GM23338 (cell line): ENCODE results near the gene COPS2.
"Not testable (repeated sequence)": the region's sequence is repeated elsewhere in the genome, so short reads cannot be mapped to it uniquely, and the experiment has no call there.

Experiments
- CREB1 ChIP-seq: fragments of 250-450 bp; sonication (Bioruptor Pico); IDR thresholded peaks from 2 replicates; pipeline ENCODE4 v1.5.0; 2020; ENCODE audit warnings: low read depth, mild to moderate bottlenecking, moderate library complexity
- JUNB ChIP-seq: IDR thresholded peaks from one replicate; pipeline ENCODE4 v1.6.1; 2016; ENCODE audit warnings: antibody characterized with exemption; ENCODE audit not compliant: unreplicated experiment
- POLR2AphosphoS5 ChIP-seq: IDR thresholded peaks from 2 replicates; pipeline ENCODE4 v1.6.1; 2016; ENCODE audit warnings: antibody characterized with exemption, low read depth
- TF ChIP-seq, protein P1 (sequence below), 2 experiments: fragments of 200-600 bp in 1 of 2; sonication (generic) in 1 of 2; conservative IDR thresholded peaks; 2 replicates each; pipeline versions ENCODE4 v1.5.1 to v1.6.1; 2016 to 2017; ENCODE audit warnings: antibody characterized with exemption in 2 of 2, low read depth in 2 of 2, mild to moderate bottlenecking in 2 of 2, moderate library complexity in 1 of 2

DNA sequence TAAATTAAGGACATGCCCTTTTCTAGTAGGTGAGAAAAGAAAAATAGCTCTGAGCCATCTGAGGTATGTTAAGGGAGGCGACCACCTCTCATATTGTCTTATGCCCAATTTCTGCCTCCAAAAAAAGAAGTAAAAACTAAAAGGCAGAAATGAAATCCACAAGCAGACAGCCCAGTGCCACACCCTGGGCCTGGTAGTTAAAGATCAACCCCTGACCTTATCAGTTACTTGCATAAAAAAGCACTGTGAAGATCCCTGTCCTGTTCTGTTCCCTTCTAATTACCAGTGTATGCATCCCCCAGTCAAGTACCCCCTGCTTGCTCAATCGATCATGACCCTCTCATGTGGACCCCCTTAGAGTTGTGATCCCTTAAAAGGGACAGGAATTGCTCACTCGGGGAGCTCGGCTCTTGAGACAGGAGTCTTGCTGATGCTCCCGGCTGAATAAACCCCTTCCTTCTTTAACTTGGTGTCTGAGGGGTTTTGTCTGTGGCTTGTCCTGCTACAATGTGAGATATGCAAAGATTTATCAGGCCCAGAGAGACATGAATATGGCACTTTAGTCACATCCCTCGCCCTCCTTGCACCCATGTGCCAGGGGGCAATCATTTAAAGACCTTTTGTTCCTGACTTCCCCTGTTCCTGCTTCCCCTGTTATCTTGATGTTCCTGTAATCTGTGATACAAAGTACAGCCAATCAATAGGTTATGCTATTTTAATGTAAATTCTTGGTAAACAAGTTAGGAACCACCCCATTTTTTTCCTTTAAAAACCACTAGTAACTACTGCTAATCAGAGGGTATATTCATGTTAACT lies 20.4 kb upstream of the COPS2 start:
- TF ChIP-seq, protein P1, sequence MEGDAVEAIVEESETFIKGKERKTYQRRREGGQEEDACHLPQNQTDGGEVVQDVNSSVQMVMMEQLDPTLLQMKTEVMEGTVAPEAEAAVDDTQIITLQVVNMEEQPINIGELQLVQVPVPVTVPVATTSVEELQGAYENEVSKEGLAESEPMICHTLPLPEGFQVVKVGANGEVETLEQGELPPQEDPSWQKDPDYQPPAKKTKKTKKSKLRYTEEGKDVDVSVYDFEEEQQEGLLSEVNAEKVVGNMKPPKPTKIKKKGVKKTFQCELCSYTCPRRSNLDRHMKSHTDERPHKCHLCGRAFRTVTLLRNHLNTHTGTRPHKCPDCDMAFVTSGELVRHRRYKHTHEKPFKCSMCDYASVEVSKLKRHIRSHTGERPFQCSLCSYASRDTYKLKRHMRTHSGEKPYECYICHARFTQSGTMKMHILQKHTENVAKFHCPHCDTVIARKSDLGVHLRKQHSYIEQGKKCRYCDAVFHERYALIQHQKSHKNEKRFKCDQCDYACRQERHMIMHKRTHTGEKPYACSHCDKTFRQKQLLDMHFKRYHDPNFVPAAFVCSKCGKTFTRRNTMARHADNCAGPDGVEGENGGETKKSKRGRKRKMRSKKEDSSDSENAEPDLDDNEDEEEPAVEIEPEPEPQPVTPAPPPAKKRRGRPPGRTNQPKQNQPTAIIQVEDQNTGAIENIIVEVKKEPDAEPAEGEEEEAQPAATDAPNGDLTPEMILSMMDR (conservative IDR thresholded peaks at IDR 0.05; ENCODE audit: low read depth in 2 of 2), result not testable (repeated sequence)
- TF ChIP-seq POLR2AphosphoS5, JUNB, CREB1: not testable (repeated sequence)
